GM08714 (cell line): ENCODE data around the gene KYAT1.

Experiments used
- H3K4me3 ChIP-seq: fragments of 200-500 bp; sonication (Bioruptor generic); 2 replicates; pipeline ENCODE4 v1.5.1; 2014; ENCODE audit warnings: mild to moderate bottlenecking, low read length, inconsistent platforms
- ZNF274 ChIP-seq: IDR thresholded peaks from 2 replicates; pipeline ENCODE4 v1.6.1; 2012; ENCODE audit warnings: mild to moderate bottlenecking, low read depth, low read length

Gene KYAT1

GRCh38 chr9:128786681-128787601, 94.8 kb downstream of the KYAT1 start, which contains the start of gene TBC1D13:
Gene TBC1D13, plus strand, starts transcription at chr9:128787253. Its CDS starts 101 bp downstream, at chr9:128787354.
- peak within 1 kb of the TSS; percentile 89 for H3K4me3 ChIP-seq
- TF ChIP-seq ZNF274: no peak

- no peak for TF ChIP-seq ZNF274
- no peak overlapping the region for H3K4me3 ChIP-seq
Measured at GRCh38 chr9:128785427-128785826, 96.3 kb downstream of the KYAT1 start.
